Measurements from ENCODE around the gene ING1. TPM values are rescaled to one million over a fixed set of nuclear protein-coding genes. Genes with fewer than 3 reads are reported as not detected.

Gene ING1
- total RNA-seq, 4 donors from 2014 or later, result 6.3 to 15.4 (median 8.7) TPM

DNA sequence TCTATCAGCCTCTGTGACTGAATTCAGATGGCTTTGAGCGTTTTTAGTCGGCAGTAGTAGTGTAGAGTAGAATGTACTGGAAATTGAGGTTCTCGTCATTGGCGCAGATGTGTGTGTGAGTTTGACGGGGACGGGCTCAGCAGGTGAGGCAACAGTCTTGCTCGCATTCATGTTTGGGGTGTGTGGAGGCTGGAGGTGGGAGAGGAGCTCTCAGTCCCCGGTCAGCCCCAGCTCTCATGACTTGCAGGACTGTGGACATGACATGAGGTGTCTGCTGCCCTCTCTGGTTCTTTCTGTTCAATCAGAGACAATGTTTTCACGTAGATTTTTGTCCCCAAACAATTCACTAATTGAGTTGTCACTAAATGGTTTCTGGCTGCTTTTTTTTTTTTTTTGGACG lies 57.2 kb downstream of the ING1 start:
- no peaks in the 10 kb centered on the region for H3K36me3 ChIP-seq
- no peak overlapping the region for H3K4me3 ChIP-seq
- H3K27me3 ChIP-seq, result peaks cover 0 to 4% (median 0%) of the 10 kb centered on the region in 4 donors
- no peak overlapping the region for H3K27ac ChIP-seq
- H3K4me1 ChIP-seq, result no peaks in the 10 kb centered on the region
- intact Hi-C loops (cut with DNase I), result no loop called here
- H3K9me3 ChIP-seq, result no peaks in the 10 kb centered on the region
- WGBS, 2 donors, result 63 to 66% methylated on average over 10 of the region's 10 CpGs
- DNase-seq, result no peak
- TF ChIP-seq CTCF (IDR thresholded peaks at IDR 0.05) (no peak), POLR2A (IDR thresholded peaks at IDR 0.05) (no peak)

DNA sequence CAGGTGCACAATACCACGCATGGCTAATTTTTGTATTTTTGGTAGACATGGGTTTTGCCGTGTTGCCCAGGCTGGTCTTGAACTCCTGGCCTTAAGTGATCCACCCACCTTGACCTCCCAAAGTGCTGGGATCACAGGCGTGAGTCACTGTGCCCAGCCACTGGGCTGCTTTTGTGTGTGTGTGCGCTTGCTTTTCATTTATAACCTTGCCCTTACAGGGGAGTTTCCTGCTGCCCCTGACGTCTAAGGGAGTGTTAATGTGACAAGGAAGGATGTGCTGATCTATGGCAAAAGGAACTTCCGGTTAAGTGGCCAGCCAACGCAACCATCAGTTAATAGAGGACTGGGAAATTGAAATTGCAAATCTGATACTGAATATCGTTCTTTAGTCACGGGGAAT lies 57.7 kb downstream of the ING1 start:
- no peak for DNase-seq
- H3K27ac ChIP-seq, result no peak overlapping the region
- no peaks in the 10 kb centered on the region for H3K9me3 ChIP-seq
- intact Hi-C loops (cut with DNase I), result no loop called here
- WGBS, 2 donors, result 52 to 76% methylated on average over 5 to 9 of the region's 9 CpGs
- H3K36me3 ChIP-seq, result no peaks in the 10 kb centered on the region
- H3K27me3 ChIP-seq, result peaks cover 0 to 4% (median 0%) of the 10 kb centered on the region in 4 donors
- TF ChIP-seq POLR2A (IDR thresholded peaks at IDR 0.05), result no peak
- no peak for TF ChIP-seq CTCF (IDR thresholded peaks at IDR 0.05)
- no peaks in the 10 kb centered on the region for H3K4me1 ChIP-seq
- H3K4me3 ChIP-seq, result no peak overlapping the region

DNA sequence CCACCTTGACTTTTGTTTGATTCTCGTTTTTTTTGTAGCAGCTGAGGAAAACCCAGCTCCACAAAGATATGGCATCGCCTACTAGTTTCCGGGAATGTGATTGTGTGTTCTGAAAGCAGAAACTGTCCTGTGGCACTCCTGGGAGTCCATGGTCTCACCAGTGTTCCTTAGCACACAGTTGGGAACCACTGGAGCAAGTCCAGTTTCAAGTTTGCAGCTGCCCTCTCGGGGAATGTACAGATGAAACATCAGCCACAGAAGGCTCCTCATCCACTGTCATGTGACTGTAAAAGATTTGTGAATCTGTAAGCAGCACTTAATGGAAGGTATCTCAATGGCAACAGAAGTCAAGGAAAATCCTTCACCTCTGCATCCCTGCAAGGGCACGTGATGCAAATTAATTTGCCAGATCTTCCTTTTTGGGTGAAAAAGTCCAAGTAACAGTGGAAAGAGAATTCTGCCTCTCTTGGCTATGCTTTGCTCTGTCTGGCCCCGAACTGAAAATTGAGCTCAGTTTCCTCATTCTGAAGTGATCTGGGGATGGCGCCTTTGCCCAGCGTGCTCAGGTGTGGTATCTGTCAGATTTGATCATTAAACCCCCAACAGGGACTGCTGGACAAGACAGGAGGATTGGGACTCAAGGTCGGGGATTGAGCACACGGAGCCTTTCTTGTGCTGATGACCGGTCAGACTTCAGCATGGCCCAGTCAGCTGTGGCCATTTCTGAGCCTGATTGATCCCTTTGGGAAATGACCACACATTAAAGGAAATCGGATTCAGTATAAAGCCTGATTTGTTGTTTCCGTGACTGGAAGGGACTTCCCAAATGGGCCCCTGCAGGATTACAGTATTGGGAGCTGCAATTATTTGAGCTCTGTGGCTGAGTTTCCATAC lies 58.8 kb downstream of the ING1 start:
- TF ChIP-seq POLR2A (IDR thresholded peaks at IDR 0.05) (no peak), CTCF (IDR thresholded peaks at IDR 0.05) (no peak)
- Histone ChIP-seq H3K27me3 (peaks cover 0 to 2% (median 0%) of the 10 kb centered on the region in 4 donors), H3K4me3 (no peak overlapping the region), H3K27ac (no peak overlapping the region), H3K36me3 (no peaks in the 10 kb centered on the region), H3K4me1 (no peaks in the 10 kb centered on the region), H3K9me3 (no peaks in the 10 kb centered on the region)
- intact Hi-C loops (cut with DNase I), result no loop called here
- 72 to 75% methylated on average over 11 to 12 of the region's 13 CpGs for WGBS, 2 donors
- DNase-seq, result no peak

Other genes with a start within 250 kb of the ING1 start
- 1 to 10 TPM; 1.3 to 7.2 (median 4.3) TPM for gene RAB20, start 152.0 kb upstream of the ING1 start, total RNA-seq
- 10 to 100 TPM; 14.5 to 25.2 (median 17.4) TPM for gene NAXD, start 98.2 kb upstream of the ING1 start, total RNA-seq
- gene CARS2, start 7.6 kb upstream of the ING1 start, total RNA-seq, result 10 to 100 TPM; 24.9 to 54.9 (median 33.5) TPM
- gene ANKRD10, start 201.4 kb downstream of the ING1 start, total RNA-seq, result 10 to 100 TPM; 19.3 to 62.9 (median 29.4) TPM

Measured in esophagus squamous epithelium (tissue), 5 donors.